ENCODE data around the gene ACBD6. TPM values are rescaled to one million over a fixed set of nuclear protein-coding genes. Genes with fewer than 3 reads are reported as not detected.

ACBD6 gene
- total and polyA plus RNA-seq, 2 experiments from 2014 or later = 27.3 to 44.2 TPM

DNA sequence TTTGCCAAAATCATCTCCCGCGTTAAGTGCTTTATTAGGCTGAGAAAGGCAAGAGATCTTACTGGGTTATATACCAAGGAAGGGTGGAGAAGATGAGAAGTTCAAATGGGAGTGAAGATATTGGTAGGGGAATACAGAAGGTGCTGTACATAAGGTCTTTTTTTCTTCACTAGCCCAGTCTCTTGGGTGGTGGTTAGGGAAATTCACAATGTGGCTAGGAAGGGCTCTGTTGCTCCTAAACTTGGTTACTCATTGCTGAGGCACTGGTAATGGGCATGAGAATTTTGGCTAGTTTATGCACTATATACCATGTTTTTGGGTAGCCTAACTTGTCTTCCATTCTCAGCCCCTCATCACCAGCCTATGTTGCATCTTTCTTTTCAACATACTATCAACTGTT lies 221.8 kb downstream of the ACBD6 start:
- Histone ChIP-seq H3K36me3 (ENCODE audit: low read depth) (peaks cover 3% of the 10 kb centered on the region; the same call in 1 of the 2 replicates), H3K4me1 (ENCODE audit: insufficient read depth) (no peaks in the 10 kb centered on the region), H3K9me3 (ENCODE audit: low read depth) (no peaks in the 10 kb centered on the region), H2AFZ (no peak overlapping the region), H3K27me3 (replicated peaks; ENCODE audit: insufficient read depth) (no peaks in the 10 kb centered on the region), H4K20me1 (ENCODE audit: insufficient read depth) (no peaks in the 10 kb centered on the region), H3K79me2 (ENCODE audit: insufficient read depth) (no peaks in the 10 kb centered on the region), H3K9ac (no peak overlapping the region), H3K4me3 (no peak overlapping the region), H3K4me2 (ENCODE audit: unreplicated experiment) (no peak overlapping the region), H3K9me2 (ENCODE audit: insufficient read depth) (no peaks in the 10 kb centered on the region), H3F3A (ENCODE audit: insufficient read depth) (no peaks in the 10 kb centered on the region), H3K27ac (no peak overlapping the region)
- WGBS, 2 experiments (ENCODE audit: low coverage in 1 of 2, low lambda C conversion rate in 2 of 2, missing lambda C conversion rate in 2 of 2) = 98 to 100% methylated on average over 2 of the region's 2 CpGs
- in situ Hi-C loops (cut with MboI) = no loop called here
- DNase-seq = no peak
- no peak for TF ChIP-seq EZH2phosphoT487 (IDR thresholded peaks at IDR 0.05; ENCODE audit: insufficient read depth, low read depth)
- no peak for TF ChIP-seq EZH2 (IDR thresholded peaks at IDR 0.05; ENCODE audit: insufficient read depth, poor library complexity, severe bottlenecking)

- Histone ChIP-seq H3K9me3 (ENCODE audit: low read depth) (no peaks in the 10 kb centered on the region), H3K4me3 (no peak overlapping the region), H3F3A (ENCODE audit: insufficient read depth) (no peaks in the 10 kb centered on the region), H3K4me2 (ENCODE audit: unreplicated experiment) (no peak overlapping the region), H3K27ac (no peak overlapping the region), H3K9ac (no peak overlapping the region), H2AFZ (no peak overlapping the region), H3K9me2 (ENCODE audit: insufficient read depth) (no peaks in the 10 kb centered on the region), H3K79me2 (ENCODE audit: insufficient read depth) (no peaks in the 10 kb centered on the region), H4K20me1 (ENCODE audit: insufficient read depth) (no peaks in the 10 kb centered on the region), H3K27me3 (replicated peaks; ENCODE audit: insufficient read depth) (no peaks in the 10 kb centered on the region), H3K36me3 (ENCODE audit: low read depth) (peaks cover 6% of the 10 kb centered on the region; the same call in 1 of the 2 replicates), H3K4me1 (ENCODE audit: insufficient read depth) (no peaks in the 10 kb centered on the region)
- WGBS, 2 experiments (ENCODE audit: low coverage in 1 of 2, low lambda C conversion rate in 2 of 2, missing lambda C conversion rate in 2 of 2) = 97 to 100% methylated on average over 1 of the region's 1 CpG
- in situ Hi-C loops (cut with MboI) = no loop called here
- TF ChIP-seq EZH2 (IDR thresholded peaks at IDR 0.05; ENCODE audit: insufficient read depth, poor library complexity, severe bottlenecking) (no peak), EZH2phosphoT487 (IDR thresholded peaks at IDR 0.05; ENCODE audit: insufficient read depth, low read depth) (no peak)
- no peak for DNase-seq
These were observed 222.7 kb downstream of the ACBD6 start for GRCh38 chr1:180279651-180280050.

- in situ Hi-C loops (cut with MboI) = no loop called here
- TF ChIP-seq EZH2phosphoT487 (IDR thresholded peaks at IDR 0.05; ENCODE audit: insufficient read depth, low read depth) = no peak
- no peak for TF ChIP-seq EZH2 (IDR thresholded peaks at IDR 0.05; ENCODE audit: insufficient read depth, poor library complexity, severe bottlenecking)
These were observed 223.6 kb downstream of the ACBD6 start for GRCh38 chr1:180278596-180279395.

DNA sequence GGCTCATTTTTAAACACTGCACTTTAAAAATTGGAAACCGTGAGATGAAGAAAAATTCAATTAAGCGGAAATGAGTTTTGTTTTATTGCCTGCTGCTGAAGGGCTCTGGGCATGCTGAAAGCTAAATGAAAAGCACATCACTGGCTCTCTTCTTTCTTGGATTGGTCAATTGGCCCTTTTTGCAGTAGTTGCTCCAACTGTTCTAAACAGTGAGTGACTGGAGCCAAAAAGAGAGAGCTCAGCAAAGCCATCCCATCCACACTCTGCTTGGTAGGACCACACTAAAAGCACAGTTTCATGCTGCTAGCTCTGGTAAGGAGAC lies 224.2 kb downstream of the ACBD6 start:
- Histone ChIP-seq H4K20me1 (ENCODE audit: insufficient read depth) (no peaks in the 10 kb centered on the region), H3K4me1 (ENCODE audit: insufficient read depth) (no peaks in the 10 kb centered on the region), H3F3A (ENCODE audit: insufficient read depth) (no peaks in the 10 kb centered on the region), H3K9me2 (ENCODE audit: insufficient read depth) (no peaks in the 10 kb centered on the region), H2AFZ (no peak overlapping the region), H3K79me2 (ENCODE audit: insufficient read depth) (no peaks in the 10 kb centered on the region), H3K9me3 (ENCODE audit: low read depth) (no peaks in the 10 kb centered on the region), H3K27me3 (replicated peaks; ENCODE audit: insufficient read depth) (no peaks in the 10 kb centered on the region), H3K27ac (no peak overlapping the region), H3K4me2 (ENCODE audit: unreplicated experiment) (no peak overlapping the region), H3K36me3 (ENCODE audit: low read depth) (peaks cover 6% of the 10 kb centered on the region; the same call in 1 of the 2 replicates), H3K9ac (no peak overlapping the region), H3K4me3 (no peak overlapping the region)
- WGBS, 2 experiments (ENCODE audit: low coverage in 1 of 2, low lambda C conversion rate in 2 of 2, missing lambda C conversion rate in 2 of 2) = 54 to 59% methylated on average over 2 of the region's 2 CpGs
- in situ Hi-C loops (cut with MboI) = no loop called here
- TF ChIP-seq EZH2 (IDR thresholded peaks at IDR 0.05; ENCODE audit: insufficient read depth, poor library complexity, severe bottlenecking) (no peak), EZH2phosphoT487 (IDR thresholded peaks at IDR 0.05; ENCODE audit: insufficient read depth, low read depth) (no peak)
- no peak for DNase-seq

More at GRCh38 chr1:180278596-180279395, 223.6 kb downstream of the ACBD6 start:
- H3K9me3 ChIP-seq (ENCODE audit: low read depth) = no peaks in the 10 kb centered on the region
- no peaks in the 10 kb centered on the region for H4K20me1 ChIP-seq (ENCODE audit: insufficient read depth)
- no peak for DNase-seq
- no peaks in the 10 kb centered on the region for H3K4me1 ChIP-seq (ENCODE audit: insufficient read depth)
- H3K36me3 ChIP-seq (ENCODE audit: low read depth) = peaks cover 6% of the 10 kb centered on the region; the same call in 1 of the 2 replicates
- H3K9me2 ChIP-seq (ENCODE audit: insufficient read depth) = no peaks in the 10 kb centered on the region
- H3K9ac ChIP-seq = no peak overlapping the region
- no peak overlapping the region for H3K4me2 ChIP-seq (ENCODE audit: unreplicated experiment)
- no peaks in the 10 kb centered on the region for H3K79me2 ChIP-seq (ENCODE audit: insufficient read depth)
- H3K27ac ChIP-seq = no peak overlapping the region
- H3F3A ChIP-seq (ENCODE audit: insufficient read depth) = no peaks in the 10 kb centered on the region
- no peak overlapping the region for H3K4me3 ChIP-seq
- H2AFZ ChIP-seq = no peak overlapping the region
- 76 to 85% methylated on average over 9 of the region's 9 CpGs for WGBS, 2 experiments (ENCODE audit: low coverage in 1 of 2, low lambda C conversion rate in 2 of 2, missing lambda C conversion rate in 2 of 2)
- no peaks in the 10 kb centered on the region for H3K27me3 ChIP-seq (replicated peaks; ENCODE audit: insufficient read depth)

Measured in GM23248 (cell line).